ENCODE data around the gene GPX2.
A peak's percentile ranks its signal among the peaks of the same experiment; 100 is the strongest.

The GPX2 gene

DNA sequence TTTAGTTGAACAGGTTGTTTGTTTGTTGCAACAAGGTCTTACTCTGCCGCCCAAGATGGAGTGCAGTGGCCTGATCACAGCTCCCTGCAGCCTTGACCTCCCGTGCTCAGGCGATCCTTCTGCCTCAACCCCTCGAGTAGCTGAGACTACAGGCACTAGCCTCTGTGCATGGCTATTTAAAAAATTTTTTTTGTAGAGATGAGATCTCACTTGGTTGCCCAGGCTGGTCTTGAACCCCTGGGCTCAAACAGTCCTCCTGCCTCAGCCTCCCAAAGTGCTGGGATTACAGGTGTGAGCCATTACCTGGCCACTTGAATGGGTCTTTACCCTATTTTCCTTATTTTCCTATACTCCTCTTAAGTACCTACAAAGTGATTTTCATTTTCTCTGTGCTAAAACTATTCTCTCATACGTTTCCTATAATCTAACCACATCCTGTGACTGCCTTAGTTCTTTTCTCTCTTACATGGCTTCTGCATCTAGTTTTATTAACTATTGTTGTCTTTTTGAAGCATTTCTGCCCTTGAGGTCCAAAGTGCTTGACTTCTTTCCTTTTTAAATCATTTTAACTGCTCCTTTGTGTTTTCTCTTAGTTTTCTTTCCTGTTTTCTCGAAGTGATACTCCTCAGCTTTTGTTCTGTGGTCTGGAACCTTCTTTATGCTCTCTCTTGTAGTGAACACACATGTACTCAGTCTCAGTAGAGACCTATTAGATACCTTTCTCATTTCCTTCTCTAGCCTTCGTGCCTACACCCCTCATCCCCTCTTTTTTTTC, 14.1 kb downstream of the GPX2 start:
- Histone ChIP-seq H3K27ac (ENCODE audit: low read depth, low read length, poor library complexity, severe bottlenecking) (peak overlapping the region; percentile 10), H3K9me2 (ENCODE audit: low read depth, low read length) (no peaks in the 10 kb centered on the region), H3F3A (ENCODE audit: insufficient read depth, low read length) (no peaks in the 10 kb centered on the region), H2AFZ (ENCODE audit: low read length) (no peak overlapping the region), H3K4me1 (ENCODE audit: insufficient read depth, low read length, severe bottlenecking) (peaks cover 9% of the 10 kb centered on the region), H3K36me3 (ENCODE audit: insufficient read depth, low read length) (peaks cover 95% of the 10 kb centered on the region), H3K9ac (ENCODE audit: low read length) (no peak overlapping the region), H3K9me3 (ENCODE audit: low read length) (no peaks in the 10 kb centered on the region), H3K27me3 (ENCODE audit: insufficient read depth, low read length) (no peaks in the 10 kb centered on the region), H3K4me2 (ENCODE audit: low read length) (no peak overlapping the region), H3K4me3 (ENCODE audit: low read depth, low read length, poor library complexity, severe bottlenecking) (no peak overlapping the region), H3K79me2 (ENCODE audit: insufficient read depth, low read length) (no peaks in the 10 kb centered on the region), H4K20me1 (ENCODE audit: insufficient read depth, low read length) (no peaks in the 10 kb centered on the region)
- TF ChIP-seq EZH2 (IDR thresholded peaks at IDR 0.05; ENCODE audit: borderline replicate concordance, low read length) = no peak
- TF ChIP-seq, protein P1, sequence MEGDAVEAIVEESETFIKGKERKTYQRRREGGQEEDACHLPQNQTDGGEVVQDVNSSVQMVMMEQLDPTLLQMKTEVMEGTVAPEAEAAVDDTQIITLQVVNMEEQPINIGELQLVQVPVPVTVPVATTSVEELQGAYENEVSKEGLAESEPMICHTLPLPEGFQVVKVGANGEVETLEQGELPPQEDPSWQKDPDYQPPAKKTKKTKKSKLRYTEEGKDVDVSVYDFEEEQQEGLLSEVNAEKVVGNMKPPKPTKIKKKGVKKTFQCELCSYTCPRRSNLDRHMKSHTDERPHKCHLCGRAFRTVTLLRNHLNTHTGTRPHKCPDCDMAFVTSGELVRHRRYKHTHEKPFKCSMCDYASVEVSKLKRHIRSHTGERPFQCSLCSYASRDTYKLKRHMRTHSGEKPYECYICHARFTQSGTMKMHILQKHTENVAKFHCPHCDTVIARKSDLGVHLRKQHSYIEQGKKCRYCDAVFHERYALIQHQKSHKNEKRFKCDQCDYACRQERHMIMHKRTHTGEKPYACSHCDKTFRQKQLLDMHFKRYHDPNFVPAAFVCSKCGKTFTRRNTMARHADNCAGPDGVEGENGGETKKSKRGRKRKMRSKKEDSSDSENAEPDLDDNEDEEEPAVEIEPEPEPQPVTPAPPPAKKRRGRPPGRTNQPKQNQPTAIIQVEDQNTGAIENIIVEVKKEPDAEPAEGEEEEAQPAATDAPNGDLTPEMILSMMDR (IDR thresholded peaks at IDR 0.05; ENCODE audit: low read length) = no peak

DNA sequence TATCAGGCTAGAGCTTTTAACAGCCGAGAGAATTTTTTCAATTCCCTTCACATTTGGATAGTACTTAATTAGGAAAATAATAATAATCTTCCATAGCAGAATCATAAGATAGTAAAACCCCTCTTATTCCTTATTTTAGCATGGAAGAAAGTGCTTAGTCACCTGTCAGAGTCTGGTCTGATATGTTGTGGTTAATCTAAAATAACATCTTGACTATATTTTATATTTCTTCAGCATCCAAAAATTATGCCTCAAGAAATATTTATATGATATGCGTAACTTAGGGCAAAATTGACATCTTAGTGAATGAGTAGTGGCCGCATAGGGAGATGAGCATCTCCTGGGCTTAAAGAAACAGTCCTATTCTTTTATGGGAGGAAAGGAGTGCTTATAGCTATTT, 15.5 kb downstream of the GPX2 start:
- Histone ChIP-seq H3K79me2 (ENCODE audit: insufficient read depth, low read length) (0 out of 2 replicates have a peak, but pooled peaks cover 2% of the 10 kb centered on the region), H3K4me3 (ENCODE audit: low read depth, low read length, poor library complexity, severe bottlenecking) (no peak overlapping the region), H2AFZ (ENCODE audit: low read length) (no peak overlapping the region), H3K9ac (ENCODE audit: low read length) (no peak overlapping the region), H4K20me1 (ENCODE audit: insufficient read depth, low read length) (no peaks in the 10 kb centered on the region), H3K36me3 (ENCODE audit: insufficient read depth, low read length) (peaks cover 81% of the 10 kb centered on the region), H3K9me2 (ENCODE audit: low read depth, low read length) (no peaks in the 10 kb centered on the region), H3K4me2 (ENCODE audit: low read length) (no peak overlapping the region), H3K27me3 (ENCODE audit: insufficient read depth, low read length) (no peaks in the 10 kb centered on the region), H3F3A (ENCODE audit: insufficient read depth, low read length) (no peaks in the 10 kb centered on the region), H3K4me1 (ENCODE audit: insufficient read depth, low read length, severe bottlenecking) (peaks cover 9% of the 10 kb centered on the region), H3K27ac (ENCODE audit: low read depth, low read length, poor library complexity, severe bottlenecking) (no peak overlapping the region), H3K9me3 (ENCODE audit: low read length) (no peaks in the 10 kb centered on the region)
- TF ChIP-seq, protein P1 (IDR thresholded peaks at IDR 0.05; ENCODE audit: low read length) = no peak
- TF ChIP-seq EZH2 (IDR thresholded peaks at IDR 0.05; ENCODE audit: borderline replicate concordance, low read length) = no peak

GRCh38 chr14:64926398-64926995, 16.0 kb downstream of the GPX2 start:
- Histone ChIP-seq H4K20me1 (ENCODE audit: insufficient read depth, low read length) (no peaks in the 10 kb centered on the region), H3K9me3 (ENCODE audit: low read length) (no peaks in the 10 kb centered on the region), H3F3A (ENCODE audit: insufficient read depth, low read length) (no peaks in the 10 kb centered on the region), H3K27me3 (ENCODE audit: insufficient read depth, low read length) (no peaks in the 10 kb centered on the region), H3K4me2 (ENCODE audit: low read length) (no peak overlapping the region), H3K4me1 (ENCODE audit: insufficient read depth, low read length, severe bottlenecking) (peaks cover 9% of the 10 kb centered on the region), H3K36me3 (ENCODE audit: insufficient read depth, low read length) (peaks cover 76% of the 10 kb centered on the region), H3K4me3 (ENCODE audit: low read depth, low read length, poor library complexity, severe bottlenecking) (no peak overlapping the region), H2AFZ (ENCODE audit: low read length) (no peak overlapping the region), H3K9me2 (ENCODE audit: low read depth, low read length) (no peaks in the 10 kb centered on the region), H3K27ac (ENCODE audit: low read depth, low read length, poor library complexity, severe bottlenecking) (no peak overlapping the region), H3K9ac (ENCODE audit: low read length) (no peak overlapping the region), H3K79me2 (ENCODE audit: insufficient read depth, low read length) (0 out of 2 replicates have a peak, but pooled peaks cover 3% of the 10 kb centered on the region)
- TF ChIP-seq EZH2 (IDR thresholded peaks at IDR 0.05; ENCODE audit: borderline replicate concordance, low read length) = no peak
- TF ChIP-seq, protein P1 (IDR thresholded peaks at IDR 0.05; ENCODE audit: low read length) = no peak

All from OCI-LY1 (cell line).